Hepatocyte (in vitro differentiated cells): ENCODE results near the gene MYO1H. TPM values are rescaled to one million over a fixed set of nuclear protein-coding genes. Genes with fewer than 3 reads are reported as not detected.
A peak's percentile ranks its signal among the peaks of the same experiment; 100 is the strongest.

ENCODE experiments used
- DNase-seq: peaks from one replicate; pipeline ENCODE4 v3.0.0-alpha.2; 2016; ENCODE audit warnings: low spot score
- H2AFZ ChIP-seq: fragments of 200-600 bp; sonication (generic); 2 replicates; pipeline ENCODE4 v1.6.0; 2016; ENCODE audit warnings: antibody characterized with exemption, mild to moderate bottlenecking
- H3K27ac ChIP-seq: fragments of 200-600 bp; sonication (generic); 2 replicates; pipeline ENCODE4 v1.5.1; 2016; ENCODE audit warnings: mild to moderate bottlenecking
- H3K27me3 ChIP-seq: fragments of 200-600 bp; sonication (generic); 2 replicates; pipeline ENCODE4 v1.6.1; 2016
- H3K36me3 ChIP-seq: fragments of 200-600 bp; sonication (generic); replicated peaks from 2 replicates; pipeline ENCODE4 v1.5.1; 2016; ENCODE audit warnings: low read depth; ENCODE audit not compliant: insufficient read depth
- H3K4me1 ChIP-seq: fragments of 200-600 bp; sonication (generic); 2 replicates; pipeline ENCODE4 v1.5.1; 2016; ENCODE audit warnings: mild to moderate bottlenecking, moderate library complexity; ENCODE audit not compliant: insufficient read depth
- H3K4me2 ChIP-seq: fragments of 200-600 bp; sonication (generic); 2 replicates; pipeline ENCODE4 v1.6.0; 2016
- H3K4me3 ChIP-seq: fragments of 200-600 bp; sonication (generic); 2 replicates; pipeline ENCODE4 v1.5.1; 2016; ENCODE audit warnings: mild to moderate bottlenecking
- H3K79me2 ChIP-seq: fragments of 200-600 bp; sonication (generic); 2 replicates; pipeline ENCODE4 v1.6.0; 2017; ENCODE audit warnings: mild to moderate bottlenecking
- H3K9me2 ChIP-seq: fragments of 200-600 bp; sonication (generic); replicated peaks from 2 replicates; pipeline ENCODE4 v1.6.0; 2017; ENCODE audit warnings: mild to moderate bottlenecking; ENCODE audit not compliant: insufficient read depth
- H3K9me3 ChIP-seq: fragments of 200-600 bp; sonication (generic); 2 replicates; pipeline ENCODE4 v1.5.1; 2016; ENCODE audit warnings: low read depth, mild to moderate bottlenecking
- H4K20me1 ChIP-seq: fragments of 200-600 bp; sonication (generic); 2 replicates; pipeline ENCODE4 v1.6.0; 2016; ENCODE audit warnings: mild to moderate bottlenecking; ENCODE audit not compliant: insufficient read depth, poor library complexity, severe bottlenecking
- EZH2 ChIP-seq: fragments of 200-600 bp; sonication (generic); IDR thresholded peaks from 2 replicates; pipeline ENCODE4 v1.6.1; 2016; ENCODE audit warnings: antibody characterized with exemption, mild to moderate bottlenecking, borderline replicate concordance
- EZH2phosphoT487 ChIP-seq: fragments of 200-600 bp; sonication (generic); IDR thresholded peaks from one replicate; pipeline ENCODE4 v1.6.1; 2018; ENCODE audit warnings: antibody characterized with exemption, mild to moderate bottlenecking, low read depth, moderate library complexity; ENCODE audit not compliant: unreplicated experiment, severe bottlenecking
- WGBS: methylation state at CpG from one replicate; pipeline ENCODE4 v1.1.6; 2016; ENCODE audit warnings: low lambda C conversion rate; ENCODE audit errors: missing lambda C conversion rate; 5-methylcytosine and 5-hydroxymethylcytosine counted together
- polyA plus RNA-seq: library from polyadenylated mRNA; unstranded; fragments of >200 nt; fragmentation: Nextera tagmentation; extraction: Ambion mirVana; gene quantifications from 2 replicates; pipeline ENCODE4 v1.2.1, GENCODE V29; 2016
- total RNA-seq: library from RNA; depleted of rRNA; stranded (reverse); fragments of >200 nt; gene quantifications from 2 replicates; pipeline ENCODE4 v1.2.3, GENCODE V29; 2014
- TF ChIP-seq, protein P1 (sequence below): fragments of 200-600 bp; sonication (generic); IDR thresholded peaks from 2 replicates; pipeline ENCODE4 v1.5.1; 2016; ENCODE audit warnings: antibody characterized with exemption, mild to moderate bottlenecking; ENCODE audit not compliant: poor library complexity

The MYO1H gene
- total and polyA plus RNA-seq, 2 experiments from 2014 or later = not detected

- DNase-seq = no peak
- Histone ChIP-seq H3K9me3 (no peaks in the 10 kb centered on the region), H4K20me1 (no peaks in the 10 kb centered on the region), H3K4me3 (no peak overlapping the region), H2AFZ (peak overlapping the region; percentile 54), H3K27me3 (no peaks in the 10 kb centered on the region), H3K36me3 (no peaks in the 10 kb centered on the region), H3K4me2 (no peak overlapping the region), H3K4me1 (no peaks in the 10 kb centered on the region), H3K79me2 (no peaks in the 10 kb centered on the region), H3K27ac (no peak overlapping the region), H3K9me2 (no peaks in the 10 kb centered on the region)
- WGBS = 47% methylated on average over 6 of the region's 6 CpGs
- TF ChIP-seq EZH2 (no peak), EZH2phosphoT487 (no peak)
- TF ChIP-seq, protein P1, sequence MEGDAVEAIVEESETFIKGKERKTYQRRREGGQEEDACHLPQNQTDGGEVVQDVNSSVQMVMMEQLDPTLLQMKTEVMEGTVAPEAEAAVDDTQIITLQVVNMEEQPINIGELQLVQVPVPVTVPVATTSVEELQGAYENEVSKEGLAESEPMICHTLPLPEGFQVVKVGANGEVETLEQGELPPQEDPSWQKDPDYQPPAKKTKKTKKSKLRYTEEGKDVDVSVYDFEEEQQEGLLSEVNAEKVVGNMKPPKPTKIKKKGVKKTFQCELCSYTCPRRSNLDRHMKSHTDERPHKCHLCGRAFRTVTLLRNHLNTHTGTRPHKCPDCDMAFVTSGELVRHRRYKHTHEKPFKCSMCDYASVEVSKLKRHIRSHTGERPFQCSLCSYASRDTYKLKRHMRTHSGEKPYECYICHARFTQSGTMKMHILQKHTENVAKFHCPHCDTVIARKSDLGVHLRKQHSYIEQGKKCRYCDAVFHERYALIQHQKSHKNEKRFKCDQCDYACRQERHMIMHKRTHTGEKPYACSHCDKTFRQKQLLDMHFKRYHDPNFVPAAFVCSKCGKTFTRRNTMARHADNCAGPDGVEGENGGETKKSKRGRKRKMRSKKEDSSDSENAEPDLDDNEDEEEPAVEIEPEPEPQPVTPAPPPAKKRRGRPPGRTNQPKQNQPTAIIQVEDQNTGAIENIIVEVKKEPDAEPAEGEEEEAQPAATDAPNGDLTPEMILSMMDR = no peak
These were observed 84.7 kb downstream of the MYO1H start for GRCh38 chr12:109432431-109432830.

DNA sequence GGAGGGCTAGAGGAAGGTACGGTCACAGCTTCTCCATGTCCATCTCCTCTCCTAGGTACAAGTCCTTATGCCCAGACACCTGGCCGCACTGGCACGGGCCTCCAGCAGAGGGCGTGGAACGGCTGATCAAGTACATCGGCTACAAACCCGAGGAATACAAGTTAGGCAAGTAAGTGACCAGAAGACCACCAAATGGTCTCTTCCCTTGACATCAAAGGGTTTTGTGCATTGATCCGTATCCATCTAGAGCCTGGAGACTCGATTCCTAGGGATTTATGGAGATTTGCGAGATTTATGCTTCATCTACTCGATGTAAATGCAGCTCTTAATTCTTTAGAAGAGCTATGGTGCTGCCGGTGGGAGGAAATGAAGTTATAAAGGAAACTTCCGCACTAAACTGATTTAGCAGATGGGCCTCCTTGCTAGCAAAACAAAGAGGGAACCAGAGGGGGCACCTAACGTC lies 85.2 kb downstream of the MYO1H start:
- 31% methylated on average over 14 of the region's 14 CpGs for WGBS
- no peak overlapping the region for H3K4me2 ChIP-seq
- H2AFZ ChIP-seq = peak overlapping the region; percentile 54

GRCh38 chr12:109433618-109434017 lies 85.9 kb downstream of the MYO1H start:
- Histone ChIP-seq H2AFZ (no peak overlapping the region), H3K4me3 (no peak overlapping the region), H3K9me2 (no peaks in the 10 kb centered on the region), H3K36me3 (no peaks in the 10 kb centered on the region), H3K79me2 (no peaks in the 10 kb centered on the region), H3K27me3 (no peaks in the 10 kb centered on the region), H3K4me2 (no peak overlapping the region), H3K9me3 (no peaks in the 10 kb centered on the region), H3K27ac (no peak overlapping the region), H4K20me1 (no peaks in the 10 kb centered on the region), H3K4me1 (no peaks in the 10 kb centered on the region)
- TF ChIP-seq, protein P1 = peak; percentile 7
- no peak for TF ChIP-seq EZH2phosphoT487
- DNase-seq = no peak
- WGBS = 79% methylated on average over 4 of the region's 4 CpGs

More for the DNA sequence above, 85.2 kb downstream of the MYO1H start:
- Histone ChIP-seq H4K20me1 (no peaks in the 10 kb centered on the region), H3K27me3 (no peaks in the 10 kb centered on the region), H3K9me2 (no peaks in the 10 kb centered on the region), H3K4me3 (no peak overlapping the region), H3K36me3 (no peaks in the 10 kb centered on the region), H3K27ac (no peak overlapping the region), H3K4me1 (no peaks in the 10 kb centered on the region), H3K79me2 (no peaks in the 10 kb centered on the region), H3K9me3 (no peaks in the 10 kb centered on the region)
- TF ChIP-seq EZH2 = no peak
- TF ChIP-seq EZH2phosphoT487 = no peak
- TF ChIP-seq, protein P1 = peak; percentile 71
- DNase-seq = peak; percentile 88

- Histone ChIP-seq H3K79me2 (no peaks in the 10 kb centered on the region), H3K4me3 (no peak overlapping the region), H3K9me2 (no peaks in the 10 kb centered on the region), H3K36me3 (no peaks in the 10 kb centered on the region), H3K27ac (no peak overlapping the region), H3K4me2 (no peak overlapping the region), H3K9me3 (no peaks in the 10 kb centered on the region), H3K4me1 (no peaks in the 10 kb centered on the region), H3K27me3 (no peaks in the 10 kb centered on the region), H2AFZ (no peak overlapping the region), H4K20me1 (no peaks in the 10 kb centered on the region)
- TF ChIP-seq EZH2phosphoT487 (no peak), EZH2 (no peak)
- TF ChIP-seq, protein P1 = no peak
- 80% methylated on average over 7 of the region's 7 CpGs for WGBS
- no peak for DNase-seq
These were observed 86.9 kb downstream of the MYO1H start for GRCh38 chr12:109434582-109434981.
